HG03457 (cell line): Measurements from ENCODE around the gene C1QTNF4.
"Not testable (repeated sequence)": the region's sequence is repeated elsewhere in the genome, so short reads cannot be mapped to it uniquely, and the experiment has no call there.

Experiments used
- ATAC-seq: cut with Tn5 transposase; IDR thresholded peaks from one replicate; pipeline ENCODE4 v1.9.1; 2021; ENCODE audit warnings: moderate number of reproducible peaks; ENCODE audit not compliant: unreplicated experiment

C1QTNF4 gene

GRCh38 chr11:47569646-47570045, 24.6 kb downstream of the C1QTNF4 start:
- ATAC-seq = no peak

DNA sequence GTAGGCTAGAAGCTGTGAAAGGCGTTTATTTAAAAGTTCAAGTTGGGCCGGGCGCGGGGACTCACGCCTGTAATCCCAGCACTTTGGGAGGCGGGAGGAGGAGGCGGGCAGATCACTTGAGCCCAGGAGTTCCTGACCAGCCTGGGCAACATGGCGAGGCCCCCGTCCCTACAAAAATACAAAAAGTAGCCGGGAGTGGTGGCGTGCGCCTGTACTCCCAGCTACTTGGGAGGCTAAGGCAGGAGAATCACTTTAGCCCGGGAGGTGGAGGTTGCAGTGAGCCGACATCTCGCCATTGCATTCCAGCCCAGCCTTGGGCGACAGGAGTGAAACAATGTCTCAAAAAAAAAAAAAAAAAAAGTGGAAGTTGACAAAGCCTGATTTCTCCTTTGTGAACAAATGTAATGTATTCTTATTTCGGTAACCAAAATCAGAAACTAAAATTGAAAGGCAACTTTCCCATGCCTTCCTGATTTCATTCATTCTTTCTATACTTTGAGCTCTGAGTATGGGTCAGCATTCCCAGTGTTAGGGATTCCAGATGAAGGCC, 28.0 kb downstream of the C1QTNF4 start:
- no peak for ATAC-seq

DNA sequence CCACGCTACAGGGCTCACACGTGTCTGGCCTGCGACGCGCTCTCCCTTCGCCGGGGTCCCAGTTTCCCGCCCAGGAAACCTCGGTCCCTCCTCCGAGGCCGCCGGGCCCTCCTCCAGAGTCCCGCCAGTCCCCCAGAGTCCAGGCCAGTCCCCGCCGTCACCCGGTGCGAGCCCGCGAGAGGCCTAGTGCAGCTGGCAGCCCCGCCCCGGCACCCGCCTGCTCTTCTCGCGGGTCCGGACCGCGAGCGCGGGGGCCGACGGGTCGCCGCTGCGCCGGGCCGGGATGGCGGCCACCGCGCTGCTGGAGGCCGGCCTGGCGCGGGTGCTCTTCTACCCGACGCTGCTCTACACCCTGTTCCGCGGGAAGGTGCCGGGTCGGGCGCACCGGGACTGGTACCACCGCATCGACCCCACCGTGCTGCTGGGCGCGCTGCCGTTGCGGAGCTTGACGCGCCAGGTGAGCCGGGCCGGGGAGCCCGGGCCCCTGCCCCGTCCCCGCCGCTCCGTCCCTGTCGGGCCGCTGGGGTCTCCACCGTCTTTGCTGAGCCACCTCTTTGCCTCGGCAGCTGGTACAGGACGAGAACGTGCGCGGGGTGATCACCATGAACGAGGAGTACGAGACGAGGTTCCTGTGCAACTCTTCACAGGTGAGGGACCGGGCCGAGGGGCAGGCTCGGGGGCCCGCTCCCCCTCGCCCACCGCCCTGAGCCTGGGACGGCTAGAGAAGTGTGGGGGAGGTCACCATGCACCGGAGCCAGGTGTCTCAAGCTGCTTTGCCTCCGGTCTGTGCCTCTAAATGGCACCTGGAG, 28.7 kb downstream of the C1QTNF4 start, which contains the start of gene PTPMT1:
TSS of gene PTPMT1 (plus strand) at position 260 of the 809 bp plus-strand sequence. CDS start at position 284, 24 bp downstream.
- ATAC-seq = peak; percentile 86

DNA sequence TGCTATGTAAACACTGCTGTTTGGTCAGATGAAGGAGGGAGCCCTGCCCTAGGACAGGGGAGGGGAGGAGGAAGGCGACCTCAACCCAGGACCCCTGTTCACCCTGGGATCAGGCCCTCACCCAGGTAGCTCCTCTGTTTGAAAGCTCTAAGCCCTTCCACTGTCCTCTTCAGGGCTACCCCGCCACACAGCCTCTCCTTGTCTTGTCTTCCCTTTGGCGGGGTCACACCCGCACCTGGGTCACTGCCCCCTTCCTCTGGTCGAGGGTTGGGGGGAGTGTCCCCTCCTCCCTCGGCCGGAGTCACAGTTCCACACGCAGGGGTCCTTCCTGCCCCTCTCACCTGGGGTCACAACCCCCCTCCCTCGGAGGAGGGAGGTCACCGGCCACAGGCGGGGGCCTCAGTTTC, 29.3 kb downstream of the C1QTNF4 start:
- ATAC-seq = no peak

DNA sequence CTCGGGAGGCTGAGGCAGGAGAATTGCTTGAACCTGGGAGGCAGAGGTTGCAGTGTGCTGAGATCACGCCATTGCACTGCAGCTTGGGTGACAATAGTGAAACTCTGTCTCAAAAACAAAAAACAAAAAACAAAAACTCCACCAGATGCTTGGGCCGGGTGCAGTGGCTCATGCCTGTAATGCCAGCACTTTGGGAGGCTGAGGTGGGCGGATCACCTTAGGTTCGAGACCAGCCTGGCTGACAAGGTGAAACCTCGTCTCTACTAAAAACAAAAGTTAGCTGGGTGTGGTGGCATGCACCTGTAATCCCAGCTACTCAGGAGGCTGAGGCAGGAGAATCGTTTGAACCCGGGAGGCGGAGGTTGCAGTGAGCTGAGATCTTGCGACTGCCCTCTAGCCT, 29.8 kb downstream of the C1QTNF4 start:
- not testable (repeated sequence) for ATAC-seq

GRCh38 chr11:47562393-47562792, 31.8 kb downstream of the C1QTNF4 start:
- not testable (repeated sequence) for ATAC-seq

DNA sequence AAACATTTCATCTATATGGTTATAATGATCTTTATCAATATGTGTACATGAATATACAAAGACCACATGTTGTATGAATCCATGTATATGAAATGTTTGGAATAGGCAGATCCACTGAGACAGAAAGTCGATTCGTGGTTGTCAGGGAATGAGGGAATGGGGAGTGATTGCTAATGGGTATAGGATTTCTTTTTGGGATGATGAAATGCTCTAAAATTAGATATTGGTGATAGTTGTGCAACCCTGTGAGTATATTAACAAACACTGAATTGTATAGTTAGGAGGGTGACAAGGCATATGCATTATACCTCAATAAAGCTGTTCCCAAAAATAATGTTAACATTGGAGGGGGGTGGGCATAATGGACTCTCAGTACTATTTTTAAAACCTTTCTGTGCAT, 33.8 kb downstream of the C1QTNF4 start:
- no peak for ATAC-seq

DNA sequence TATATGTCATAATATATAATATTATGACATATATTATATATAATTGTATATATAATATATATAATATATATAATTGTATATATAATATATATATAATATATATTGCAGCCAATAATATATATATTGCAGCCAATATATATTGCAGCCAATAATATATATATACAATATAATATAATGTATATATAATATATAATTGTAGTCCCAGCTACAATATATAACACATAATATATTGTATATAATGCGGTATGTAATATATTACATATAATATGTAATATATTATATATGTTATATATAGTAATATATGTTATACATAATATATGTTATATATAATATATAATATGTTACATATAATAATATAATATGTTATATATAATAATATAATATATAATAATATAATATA, 35.5 kb downstream of the C1QTNF4 start:
- ATAC-seq = no peak

GRCh38 chr11:47557004-47557403, 37.2 kb downstream of the C1QTNF4 start:
- not testable (repeated sequence) for ATAC-seq

GRCh38 chr11:47553406-47553743, 40.8 kb downstream of the C1QTNF4 start:
- ATAC-seq = peak; percentile 16

DNA sequence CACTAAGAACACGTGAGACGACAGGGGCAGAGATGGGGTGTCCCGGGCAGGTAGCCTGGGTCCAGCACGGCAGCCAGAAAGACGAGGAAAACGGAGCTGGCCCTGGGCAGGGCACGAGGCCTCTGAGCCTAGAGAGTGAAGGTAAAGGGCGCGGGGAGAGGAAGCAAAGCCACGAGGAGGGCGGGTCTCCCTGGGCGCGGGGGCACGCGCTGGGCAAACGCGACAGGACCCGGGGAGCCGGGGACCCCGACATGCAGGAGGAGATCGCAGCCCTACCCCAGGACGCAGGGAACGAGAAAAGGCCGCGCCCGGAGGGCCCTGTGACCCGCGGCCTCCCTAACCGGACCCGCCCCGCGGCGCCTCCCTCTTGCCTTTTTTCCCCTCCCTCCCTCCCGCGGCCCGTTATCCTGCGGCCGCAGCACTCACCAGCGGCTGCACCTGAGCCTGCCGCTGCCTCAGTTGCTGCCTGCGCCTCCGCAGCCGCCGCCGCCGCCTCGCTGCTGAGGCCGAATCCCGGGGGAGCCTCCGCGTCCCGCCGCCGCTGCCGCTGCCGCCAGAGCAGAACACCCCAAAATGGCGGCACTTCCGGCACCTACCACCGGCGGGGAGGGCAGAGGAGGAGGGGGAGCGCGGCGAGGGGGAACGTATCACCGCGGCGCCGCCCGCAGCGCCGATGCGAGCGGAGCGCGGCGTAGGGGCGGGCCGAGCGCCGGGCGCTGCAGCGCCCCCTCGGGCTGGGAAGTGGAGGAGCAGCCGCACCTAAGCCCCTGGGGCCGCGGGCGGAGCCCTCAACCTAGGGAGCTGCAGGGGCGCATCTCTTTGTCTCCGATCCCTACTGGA, 41.4 kb downstream of the C1QTNF4 start, which contains the start of gene CELF1:
TSS of gene CELF1 (minus strand) at position 567 of the 840 bp plus-strand sequence. CDS start 53,609 bp downstream, outside the sequence.
- ATAC-seq = peak; percentile 88

DNA sequence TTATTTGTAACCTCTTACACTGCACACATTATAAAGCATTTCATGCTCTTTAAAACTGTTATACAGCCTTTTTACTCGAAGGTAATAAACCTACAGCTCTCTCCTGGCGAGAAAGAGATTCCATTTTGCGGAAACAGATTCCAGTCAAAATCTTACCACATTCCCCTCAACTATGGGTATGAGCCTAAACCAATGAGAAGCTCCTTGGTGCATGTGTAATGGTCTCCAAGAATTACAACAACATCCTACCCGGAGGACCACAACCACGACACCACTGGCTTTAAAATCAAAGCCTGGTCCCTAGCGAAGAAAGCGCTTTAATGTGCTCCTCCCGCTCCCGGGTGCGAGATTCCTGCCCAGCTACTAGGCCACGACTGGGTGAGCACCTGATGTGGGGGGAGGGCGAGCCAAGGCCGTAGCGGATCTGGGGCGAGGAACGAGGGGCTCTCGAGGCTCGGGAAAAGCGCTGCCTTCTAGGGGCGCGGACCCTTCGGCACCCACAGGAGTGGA, 42.1 kb downstream of the C1QTNF4 start:
- no peak for ATAC-seq

DNA sequence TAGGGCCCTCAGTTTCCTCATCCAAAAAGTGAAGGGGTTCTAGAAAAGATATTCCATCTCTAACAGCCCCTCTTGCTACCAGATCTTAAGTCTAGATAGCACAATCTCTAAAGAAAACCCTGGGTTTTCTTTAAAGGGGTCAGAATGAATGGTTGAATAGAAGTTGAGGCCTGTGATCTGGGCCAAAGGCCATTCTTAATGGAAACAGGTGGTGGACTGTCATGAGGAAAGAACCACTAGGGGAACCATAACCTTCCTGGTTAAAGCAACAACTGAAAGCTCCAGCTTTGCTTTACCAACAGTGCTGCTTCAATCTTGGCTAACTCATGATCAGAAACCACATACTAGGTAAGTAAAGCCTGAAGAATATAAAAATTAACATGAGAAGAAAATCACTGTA, 43.1 kb downstream of the C1QTNF4 start:
- no peak for ATAC-seq

DNA sequence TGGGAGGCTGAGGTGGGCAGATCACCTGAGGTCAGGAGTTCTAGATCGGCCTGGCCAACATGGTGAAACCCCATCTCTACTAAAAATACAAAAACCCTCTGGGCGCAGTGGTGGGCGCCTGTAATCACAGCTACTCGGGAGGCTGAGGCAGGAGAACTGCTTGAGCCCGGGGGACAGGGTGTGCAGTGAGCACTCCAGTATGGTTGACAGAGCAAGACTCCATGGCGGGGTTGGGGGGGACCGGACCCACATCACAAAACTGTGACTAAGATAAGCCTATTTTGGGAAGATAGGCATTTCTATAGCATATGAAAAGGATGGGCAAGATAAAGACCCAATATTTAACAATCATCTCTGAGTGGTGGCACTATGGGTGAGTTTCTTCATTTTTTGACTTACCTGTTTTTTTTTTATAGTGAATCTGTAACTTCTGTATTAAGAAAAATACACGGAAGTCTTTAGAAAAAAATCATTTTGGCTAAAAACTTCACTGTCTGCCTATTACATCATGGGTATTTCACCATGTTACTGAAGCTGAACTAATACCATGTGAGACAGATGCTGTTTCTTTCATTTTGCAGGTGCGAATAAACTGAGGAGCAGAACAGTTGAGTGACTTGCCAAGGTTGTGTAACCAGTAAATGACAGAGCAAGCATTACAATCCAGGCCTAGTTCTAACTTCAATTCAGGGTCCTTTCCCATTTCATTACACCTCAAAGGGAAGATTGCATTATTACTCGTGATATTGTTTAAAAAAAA, 43.7 kb downstream of the C1QTNF4 start:
- ATAC-seq = no peak

DNA sequence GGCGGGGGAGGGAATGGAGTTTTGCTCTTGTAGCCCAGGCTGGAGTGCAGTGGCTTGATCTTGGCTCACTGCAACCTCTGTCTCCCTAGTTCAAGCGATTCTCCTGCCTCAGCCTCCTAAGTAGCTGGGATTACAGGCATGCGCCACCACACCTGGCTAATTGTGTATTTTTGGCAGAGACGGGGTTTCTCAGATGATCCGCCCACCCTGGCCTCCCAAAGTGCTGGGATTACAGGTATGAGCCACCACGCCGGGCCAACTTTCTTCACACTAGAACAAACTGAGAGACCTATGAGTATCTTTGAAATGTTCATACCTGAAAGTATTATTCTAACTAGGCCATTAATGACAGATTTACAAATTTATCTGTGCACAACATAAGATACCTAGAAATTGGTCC, 47.9 kb downstream of the C1QTNF4 start:
- not testable (repeated sequence) for ATAC-seq

DNA sequence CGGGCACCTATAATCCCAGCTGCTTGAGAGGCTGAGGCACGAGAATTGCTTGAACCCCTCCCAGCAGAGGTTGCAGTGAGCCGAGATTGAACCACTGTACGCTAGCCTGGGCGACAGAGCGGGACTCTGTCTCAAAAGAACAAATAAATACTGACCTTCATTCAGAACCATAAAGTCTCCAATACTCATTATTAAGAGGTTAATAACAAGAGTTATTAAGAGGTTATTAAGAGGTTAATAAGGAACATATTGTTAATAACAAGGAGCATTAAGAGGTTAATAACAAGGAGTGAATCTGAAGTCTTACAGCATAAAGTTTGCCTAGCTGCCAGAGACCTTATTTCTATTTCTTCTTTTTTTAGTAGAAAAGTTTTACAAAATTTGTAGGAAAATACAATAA, 48.9 kb downstream of the C1QTNF4 start:
- ATAC-seq = no peak

GRCh38 chr11:47541070-47541469, 53.1 kb downstream of the C1QTNF4 start:
- ATAC-seq = no peak

- ATAC-seq = no peak
These were observed 54.6 kb downstream of the C1QTNF4 start for GRCh38 chr11:47539681-47540039.
